Panc1 (cell line): ENCODE data around the gene PTK7.

Experiments
- SIN3A ChIP-seq: IDR thresholded peaks from 2 replicates; pipeline ENCODE4 v1.6.1; 2012; ENCODE audit warnings: low read depth, mild to moderate bottlenecking, low read length, moderate library complexity, borderline replicate concordance; ENCODE audit not compliant: insufficient read depth
- TF ChIP-seq, protein P1 (sequence below): fragments of 450-650 bp; IDR thresholded peaks from 2 replicates; pipeline ENCODE4 v1.5.1; 2017; ENCODE audit warnings: mild to moderate bottlenecking

DNA sequence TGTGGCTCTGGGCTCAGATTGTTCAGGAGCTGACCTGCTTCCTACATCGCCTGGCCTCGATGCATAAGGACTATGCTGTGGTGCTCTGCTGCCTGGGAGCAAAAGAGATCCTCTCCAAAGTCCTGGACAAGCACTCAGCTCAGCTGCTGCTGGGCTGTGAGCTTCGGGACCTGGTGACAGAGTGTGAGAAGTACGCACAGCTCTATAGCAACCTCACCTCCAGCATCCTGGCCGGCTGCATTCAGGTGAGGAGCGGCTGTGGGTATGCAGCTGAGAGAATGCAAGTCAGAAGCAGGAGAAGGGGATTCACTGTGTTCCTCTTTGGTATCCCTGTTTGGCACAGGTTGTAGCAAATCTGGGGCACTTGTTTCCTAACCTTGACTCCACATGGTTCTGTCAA, 123.8 kb downstream of the PTK7 start:
- TF ChIP-seq, protein P1, sequence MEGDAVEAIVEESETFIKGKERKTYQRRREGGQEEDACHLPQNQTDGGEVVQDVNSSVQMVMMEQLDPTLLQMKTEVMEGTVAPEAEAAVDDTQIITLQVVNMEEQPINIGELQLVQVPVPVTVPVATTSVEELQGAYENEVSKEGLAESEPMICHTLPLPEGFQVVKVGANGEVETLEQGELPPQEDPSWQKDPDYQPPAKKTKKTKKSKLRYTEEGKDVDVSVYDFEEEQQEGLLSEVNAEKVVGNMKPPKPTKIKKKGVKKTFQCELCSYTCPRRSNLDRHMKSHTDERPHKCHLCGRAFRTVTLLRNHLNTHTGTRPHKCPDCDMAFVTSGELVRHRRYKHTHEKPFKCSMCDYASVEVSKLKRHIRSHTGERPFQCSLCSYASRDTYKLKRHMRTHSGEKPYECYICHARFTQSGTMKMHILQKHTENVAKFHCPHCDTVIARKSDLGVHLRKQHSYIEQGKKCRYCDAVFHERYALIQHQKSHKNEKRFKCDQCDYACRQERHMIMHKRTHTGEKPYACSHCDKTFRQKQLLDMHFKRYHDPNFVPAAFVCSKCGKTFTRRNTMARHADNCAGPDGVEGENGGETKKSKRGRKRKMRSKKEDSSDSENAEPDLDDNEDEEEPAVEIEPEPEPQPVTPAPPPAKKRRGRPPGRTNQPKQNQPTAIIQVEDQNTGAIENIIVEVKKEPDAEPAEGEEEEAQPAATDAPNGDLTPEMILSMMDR = no peak
- TF ChIP-seq SIN3A = no peak
